ENCODE measurements around the gene MOBP.

The MOBP gene

DNA sequence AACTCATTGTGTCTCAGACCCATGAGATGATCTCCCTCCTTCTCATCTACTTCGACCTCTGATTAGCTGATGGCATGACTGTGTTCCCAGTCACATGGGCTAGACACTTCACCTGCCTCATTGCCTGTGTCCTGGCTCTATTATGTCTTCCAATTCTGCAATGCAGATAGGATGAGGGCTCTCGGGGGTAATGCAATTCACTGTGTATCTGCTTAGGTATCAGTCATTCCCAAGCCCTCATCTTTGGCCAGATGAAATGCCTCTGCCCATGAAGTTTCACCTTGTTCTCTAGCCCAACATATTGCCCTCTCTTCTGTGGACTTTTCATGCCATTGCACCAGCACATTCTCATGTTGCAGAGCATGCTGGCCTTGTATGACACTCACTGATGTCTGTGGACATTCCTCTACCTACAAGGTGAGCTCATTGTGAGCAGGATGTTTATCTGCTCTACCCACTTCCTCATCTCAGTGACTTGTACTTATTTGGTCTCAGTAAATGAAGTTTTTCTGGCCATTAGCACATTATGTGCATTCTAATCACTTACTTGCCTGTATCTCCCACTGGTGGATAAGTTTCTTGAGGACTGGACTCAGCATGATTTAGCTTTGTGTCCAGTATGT is 32.3 kb downstream of the MOBP start:
- intact Hi-C loops (cut with DNase I; ENCODE audit: low total_unique reads): no loop called here
- Histone ChIP-seq H3K27ac (no peak overlapping the region), H3K9me3 (no peaks in the 10 kb centered on the region), H3K27me3 (peaks cover 0 to 28% of the 10 kb centered on the region in 2 donors), H3K4me3 (no peak overlapping the region), H3K36me3 (no peaks in the 10 kb centered on the region), H3K4me1 (peaks cover 0 to 10% (median 3%) of the 10 kb centered on the region in 4 donors)
- DNase-seq: no peak
- TF ChIP-seq, protein P1, sequence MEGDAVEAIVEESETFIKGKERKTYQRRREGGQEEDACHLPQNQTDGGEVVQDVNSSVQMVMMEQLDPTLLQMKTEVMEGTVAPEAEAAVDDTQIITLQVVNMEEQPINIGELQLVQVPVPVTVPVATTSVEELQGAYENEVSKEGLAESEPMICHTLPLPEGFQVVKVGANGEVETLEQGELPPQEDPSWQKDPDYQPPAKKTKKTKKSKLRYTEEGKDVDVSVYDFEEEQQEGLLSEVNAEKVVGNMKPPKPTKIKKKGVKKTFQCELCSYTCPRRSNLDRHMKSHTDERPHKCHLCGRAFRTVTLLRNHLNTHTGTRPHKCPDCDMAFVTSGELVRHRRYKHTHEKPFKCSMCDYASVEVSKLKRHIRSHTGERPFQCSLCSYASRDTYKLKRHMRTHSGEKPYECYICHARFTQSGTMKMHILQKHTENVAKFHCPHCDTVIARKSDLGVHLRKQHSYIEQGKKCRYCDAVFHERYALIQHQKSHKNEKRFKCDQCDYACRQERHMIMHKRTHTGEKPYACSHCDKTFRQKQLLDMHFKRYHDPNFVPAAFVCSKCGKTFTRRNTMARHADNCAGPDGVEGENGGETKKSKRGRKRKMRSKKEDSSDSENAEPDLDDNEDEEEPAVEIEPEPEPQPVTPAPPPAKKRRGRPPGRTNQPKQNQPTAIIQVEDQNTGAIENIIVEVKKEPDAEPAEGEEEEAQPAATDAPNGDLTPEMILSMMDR (IDR thresholded peaks at IDR 0.05): no peak

DNA sequence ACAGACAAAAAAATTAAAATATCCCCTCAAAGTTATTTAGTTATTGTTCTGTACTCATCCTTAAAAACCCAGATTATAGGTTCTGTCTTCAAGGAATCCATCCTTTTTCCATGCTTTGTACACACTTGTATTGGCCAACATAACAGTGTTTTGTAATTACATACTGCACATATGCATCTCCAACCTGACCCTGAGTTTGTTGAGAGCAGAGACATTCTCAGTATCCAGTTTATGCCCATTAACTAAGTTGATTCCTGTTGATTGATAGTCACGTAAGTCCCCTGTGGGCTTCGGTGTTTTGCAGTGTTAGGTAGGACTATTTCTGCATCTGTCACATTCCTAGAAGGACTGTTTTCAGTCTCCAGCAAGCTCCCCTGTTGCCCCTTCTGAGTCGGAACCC is 33.6 kb downstream of the MOBP start:
- peaks cover 0 to 10% (median 3%) of the 10 kb centered on the region in 4 donors for H3K4me1 ChIP-seq
- no peak for DNase-seq
- H3K36me3 ChIP-seq: no peaks in the 10 kb centered on the region
- intact Hi-C loops (cut with DNase I; ENCODE audit: low total_unique reads): no loop called here
- no peak overlapping the region for H3K27ac ChIP-seq
- H3K4me3 ChIP-seq: no peak overlapping the region
- TF ChIP-seq, protein P1 (IDR thresholded peaks at IDR 0.05): no peak
- H3K9me3 ChIP-seq: no peaks in the 10 kb centered on the region
- H3K27me3 ChIP-seq: peaks cover 0 to 28% of the 10 kb centered on the region in 2 donors

DNA sequence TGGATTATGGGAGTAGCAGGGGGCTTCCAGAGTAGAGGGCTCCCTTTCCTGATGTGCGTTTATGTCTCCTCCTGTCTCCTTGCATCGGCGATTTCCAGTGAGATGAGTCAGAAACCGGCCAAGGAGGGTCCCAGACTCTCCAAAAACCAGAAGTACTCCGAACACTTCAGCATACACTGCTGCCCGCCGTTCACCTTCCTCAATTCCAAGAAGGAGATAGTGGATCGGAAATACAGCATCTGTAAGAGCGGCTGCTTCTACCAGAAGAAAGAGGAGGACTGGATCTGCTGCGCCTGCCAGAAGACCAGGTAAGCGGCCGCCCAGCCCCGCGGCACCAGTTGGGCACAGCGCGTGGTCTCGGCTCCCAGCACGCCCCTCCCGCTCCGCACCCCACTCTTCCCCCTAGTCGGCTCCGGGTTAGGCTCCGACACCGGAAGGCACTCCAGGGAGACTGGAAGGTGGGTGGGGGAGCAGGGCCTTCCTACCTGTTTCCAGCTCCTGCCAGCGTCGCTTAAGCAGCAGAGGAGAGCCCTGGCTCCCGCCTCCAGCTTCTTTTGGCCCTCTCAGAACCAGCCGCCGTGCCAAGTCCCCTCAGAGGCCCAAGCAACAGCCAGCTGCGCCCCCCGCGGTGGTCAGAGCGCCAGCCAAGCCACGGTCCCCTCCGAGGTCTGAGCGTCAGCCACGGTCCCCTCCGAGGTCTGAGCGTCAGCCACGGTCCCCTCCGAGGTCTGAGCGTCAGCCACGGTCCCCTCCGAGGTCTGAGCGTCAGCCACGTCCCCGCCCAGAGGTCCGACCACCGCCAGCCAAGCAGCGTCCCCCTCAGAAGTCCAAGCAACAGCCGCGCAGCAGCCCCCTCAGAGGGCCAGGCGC is 34.7 kb downstream of the MOBP start:
- TF ChIP-seq, protein P1 (IDR thresholded peaks at IDR 0.05): no peak
- H3K4me3 ChIP-seq: peak overlapping the region in 1 of 2 donors; percentile 9
- H3K36me3 ChIP-seq: no peaks in the 10 kb centered on the region
- no peak overlapping the region for H3K27ac ChIP-seq
- H3K9me3 ChIP-seq: no peaks in the 10 kb centered on the region
- intact Hi-C loops (cut with DNase I; ENCODE audit: low total_unique reads): no loop called here
- H3K27me3 ChIP-seq: peaks cover 0 to 28% of the 10 kb centered on the region in 2 donors
- peaks cover 0 to 10% (median 3%) of the 10 kb centered on the region in 4 donors for H3K4me1 ChIP-seq
- no peak for DNase-seq

DNA sequence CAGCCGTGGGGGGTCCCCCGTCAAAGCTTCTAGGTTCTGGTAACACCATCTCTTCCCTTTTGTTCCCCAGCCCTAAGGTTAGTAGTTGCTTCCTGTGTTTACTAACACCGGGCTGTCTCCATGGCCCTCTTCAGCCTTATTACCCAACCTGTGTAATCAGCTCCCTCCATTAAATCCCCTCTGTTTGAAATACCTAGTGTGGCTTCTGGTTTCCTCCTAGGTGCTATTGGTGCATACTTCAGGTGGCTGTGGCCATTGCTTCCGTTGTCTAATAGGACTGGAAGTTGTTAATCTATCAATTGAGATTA is 35.3 kb downstream of the MOBP start:
- TF ChIP-seq, protein P1 (IDR thresholded peaks at IDR 0.05): no peak
- intact Hi-C loops (cut with DNase I; ENCODE audit: low total_unique reads): no loop called here
- DNase-seq: no peak
- H3K4me1 ChIP-seq: peaks cover 0 to 10% (median 3%) of the 10 kb centered on the region in 4 donors
- H3K27ac ChIP-seq: no peak overlapping the region
- no peaks in the 10 kb centered on the region for H3K9me3 ChIP-seq
- no peak overlapping the region for H3K4me3 ChIP-seq
- H3K36me3 ChIP-seq: no peaks in the 10 kb centered on the region
- peaks cover 0 to 28% of the 10 kb centered on the region in 2 donors for H3K27me3 ChIP-seq

DNA sequence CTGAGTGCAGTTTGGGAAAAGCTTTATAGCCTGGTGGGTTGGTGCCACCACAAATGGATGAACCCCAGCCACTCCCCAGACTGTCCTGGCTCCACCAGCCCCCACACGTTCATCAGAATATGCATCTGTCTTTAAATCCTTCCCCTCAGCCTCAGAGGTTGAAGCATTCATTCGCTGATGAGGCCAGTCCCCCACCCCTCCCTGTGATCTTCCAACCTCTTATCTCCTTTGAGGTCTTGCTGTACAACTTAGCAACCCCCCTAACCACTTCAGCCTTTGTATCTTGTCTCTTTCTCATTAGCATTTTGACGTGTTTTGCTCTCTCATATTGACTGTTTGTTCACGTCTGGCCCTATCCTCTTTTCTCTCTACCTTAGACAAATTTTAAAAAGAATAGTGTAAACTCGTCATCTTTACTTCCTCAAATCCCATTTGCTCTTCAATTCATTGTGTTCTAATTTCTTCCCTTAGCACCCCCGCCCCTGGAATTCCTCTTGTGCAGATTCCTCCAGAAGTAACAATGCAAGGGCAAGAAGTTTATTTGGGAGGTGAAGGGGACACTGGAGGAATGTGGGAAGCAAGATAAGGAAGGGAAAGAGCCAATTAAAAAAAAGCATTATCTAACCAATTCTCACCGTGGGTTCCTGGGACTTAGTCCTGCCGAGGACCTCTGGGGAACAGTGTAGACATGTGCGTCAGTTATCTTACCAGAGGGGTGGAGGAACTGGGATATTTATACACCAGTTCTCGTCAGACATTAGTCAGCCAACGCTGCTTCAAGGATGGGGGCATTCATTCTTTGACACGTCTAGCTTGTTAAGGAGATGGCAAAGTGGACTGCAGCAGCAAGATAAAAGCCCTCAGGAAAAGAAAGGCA is 38.6 kb downstream of the MOBP start:
- intact Hi-C loops (cut with DNase I; ENCODE audit: low total_unique reads): no loop called here
- Histone ChIP-seq H3K9me3 (no peaks in the 10 kb centered on the region), H3K27ac (no peak overlapping the region), H3K27me3 (peaks cover 0 to 16% of the 10 kb centered on the region in 2 donors), H3K4me1 (peaks cover 0 to 10% (median 3%) of the 10 kb centered on the region in 4 donors), H3K36me3 (no peaks in the 10 kb centered on the region), H3K4me3 (no peak overlapping the region)
- no peak for DNase-seq
- TF ChIP-seq, protein P1 (IDR thresholded peaks at IDR 0.05): no peak
